ENCODE measurements around the gene ADAM17. TPM values are rescaled to one million over a fixed set of nuclear protein-coding genes. Genes with fewer than 3 reads are reported as not detected.

Gene ADAM17
- total RNA-seq, 2 donors from 2014 or later: 14.1 to 22.6 TPM

- intact Hi-C loops (cut with DNase I): no loop called here
- ATAC-seq (no peak), DNase-seq (no peak)
These were observed 72.5 kb downstream of the ADAM17 start for GRCh38 chr2:9483107-9483506.

GRCh38 chr2:9480157-9480556, 75.5 kb downstream of the ADAM17 start:
- intact Hi-C loops (cut with DNase I): no loop called here
- ATAC-seq (no peak), DNase-seq (no peak)

GRCh38 chr2:9478526-9478925, 77.1 kb downstream of the ADAM17 start:
- intact Hi-C loops (cut with DNase I): no loop called here
- ATAC-seq (no peak), DNase-seq (no peak)

- intact Hi-C loops (cut with DNase I): no loop called here
- ATAC-seq: no peak
- no peak for DNase-seq
These were observed 77.7 kb downstream of the ADAM17 start for GRCh38 chr2:9477914-9478313.

- ATAC-seq (peak; percentile 92 to 93), DNase-seq (peak; percentile 71)
- intact Hi-C loops (cut with DNase I): no loop called here
These were observed 81.1 kb downstream of the ADAM17 start, which contains the start of gene IAH1 for GRCh38 chr2:9474361-9475057. TSS of gene IAH1 (plus strand) at chr2:9474551. CDS start at chr2:9474567, 16 bp downstream.

- ATAC-seq (peak; percentile 56 to 64), DNase-seq (peak; percentile 67)
- intact Hi-C loops (cut with DNase I): no loop called here
These were observed 81.7 kb downstream of the ADAM17 start for GRCh38 chr2:9473985-9474360.

GRCh38 chr2:9473308-9473984, 82.2 kb downstream of the ADAM17 start:
- no peak for ATAC-seq
- intact Hi-C loops (cut with DNase I): no loop called here
- no peak for DNase-seq

GRCh38 chr2:9472511-9472910, 83.1 kb downstream of the ADAM17 start:
- DNase-seq: no peak
- intact Hi-C loops (cut with DNase I): no loop called here
- ATAC-seq: no peak

GRCh38 chr2:9471206-9471605, 84.4 kb downstream of the ADAM17 start:
- intact Hi-C loops (cut with DNase I): no loop called here
- ATAC-seq (no peak), DNase-seq (no peak)

- no peak for ATAC-seq
- no peak for DNase-seq
- intact Hi-C loops (cut with DNase I): no loop called here
These were observed 87.9 kb downstream of the ADAM17 start for GRCh38 chr2:9467687-9468086.

GRCh38 chr2:9466147-9466683, 89.4 kb downstream of the ADAM17 start:
- ATAC-seq (no peak), DNase-seq (no peak)
- intact Hi-C loops (cut with DNase I): no loop called here

GRCh38 chr2:9465170-9465569, 90.5 kb downstream of the ADAM17 start:
- ATAC-seq (no peak), DNase-seq (no peak)
- intact Hi-C loops (cut with DNase I): no loop called here

GRCh38 chr2:9463698-9464034, 92.0 kb downstream of the ADAM17 start:
- intact Hi-C loops (cut with DNase I): no loop called here
- peak in 1 of 2 donors; percentile 39 for ATAC-seq
- no peak for DNase-seq

- intact Hi-C loops (cut with DNase I): no loop called here
- DNase-seq (no peak), ATAC-seq (peak in 1 of 2 donors; percentile 18)
These were observed 92.5 kb downstream of the ADAM17 start for GRCh38 chr2:9462886-9463697.

- no peak for ATAC-seq
- intact Hi-C loops (cut with DNase I): no loop called here
- no peak for DNase-seq
These were observed 93.3 kb downstream of the ADAM17 start for GRCh38 chr2:9462313-9462712.

- ATAC-seq (no peak), DNase-seq (no peak)
These were observed 94.6 kb downstream of the ADAM17 start for GRCh38 chr2:9461079-9461478.

GRCh38 chr2:9460441-9461017, 95.1 kb downstream of the ADAM17 start:
- intact Hi-C loops (cut with DNase I): no loop called here
- no peak for ATAC-seq

More at GRCh38 chr2:9461079-9461478, 94.6 kb downstream of the ADAM17 start:
- intact Hi-C loops (cut with DNase I): no loop called here

GRCh38 chr2:9451231-9451630, 104.4 kb downstream of the ADAM17 start:
- no peak for DNase-seq
- no peak for ATAC-seq
- intact Hi-C loops (cut with DNase I): no loop called here

More at GRCh38 chr2:9460441-9461017, 95.1 kb downstream of the ADAM17 start:
- no peak for DNase-seq

- no peak for DNase-seq
- intact Hi-C loops (cut with DNase I): no loop called here
- no peak for ATAC-seq
These were observed 110.5 kb downstream of the ADAM17 start for GRCh38 chr2:9445089-9445488.

GRCh38 chr2:9443526-9443925, 112.1 kb downstream of the ADAM17 start:
- DNase-seq (no peak), ATAC-seq (no peak)
- intact Hi-C loops (cut with DNase I): no loop called here

Data from left cardiac atrium (tissue), 4 donors.